ENCODE measurements around the gene RAB11B.
"Not testable (repeated sequence)": the region's sequence is repeated elsewhere in the genome, so short reads cannot be mapped to it uniquely, and the experiment has no call there.

Gene RAB11B

DNA sequence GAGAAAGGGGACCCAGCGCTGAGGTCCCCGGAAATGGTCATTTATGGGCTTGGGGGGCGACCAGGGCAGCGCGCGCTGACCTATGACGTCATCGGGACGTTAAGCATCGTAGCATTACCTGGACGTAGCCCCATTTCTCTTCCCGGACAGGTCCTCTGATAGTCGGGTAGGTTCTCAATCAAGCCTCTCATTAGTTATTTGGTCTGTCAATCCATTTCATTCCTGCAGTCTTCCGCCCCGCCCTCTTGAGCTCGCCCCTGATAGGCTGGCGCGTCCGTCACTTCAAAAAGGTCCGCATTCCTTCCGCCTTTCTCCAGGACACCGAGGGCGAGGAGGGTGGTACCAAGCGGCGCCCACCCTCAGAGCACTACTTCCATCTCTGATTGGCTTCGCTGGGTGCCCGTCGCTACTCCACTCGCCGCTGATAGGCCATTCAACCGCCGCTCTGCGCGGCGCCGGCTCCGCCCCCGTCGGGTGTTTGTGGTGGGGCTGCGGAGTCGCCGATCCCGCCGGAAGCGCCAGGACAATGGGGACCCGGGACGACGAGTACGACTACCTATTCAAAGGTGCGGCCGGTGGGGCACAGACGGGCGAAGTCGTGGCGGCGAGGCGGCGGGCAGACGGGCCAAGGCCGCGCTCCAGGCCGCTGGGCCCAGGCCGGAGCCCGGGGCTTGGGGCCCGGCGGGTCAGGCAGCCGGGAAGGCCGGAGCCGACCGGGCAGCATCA is at the start of gene RAB11B:
TSS of gene RAB11B (plus strand) at position 470 of the 726 bp plus-strand sequence. CDS start at position 527, 57 bp downstream.
- peak within 1 kb of the TSS; percentile 76 to 79 for H3K4me3 ChIP-seq (ENCODE audit: low read depth in 1 of 2, low read length in 1 of 2)
- peak within 1 kb of the TSS; percentile 99 for H3K27ac ChIP-seq
- H3K4me1 ChIP-seq (ENCODE audit: control insufficient read depth in 1 of 2, insufficient read depth in 1 of 2, low read depth in 1 of 2, low read length in 1 of 2): peaks cover 32 to 38% of the 10 kb centered on the region in 2 experiments
- H3K9me3 ChIP-seq: no peaks in the 10 kb centered on the region
- TF ChIP-seq, protein P1, sequence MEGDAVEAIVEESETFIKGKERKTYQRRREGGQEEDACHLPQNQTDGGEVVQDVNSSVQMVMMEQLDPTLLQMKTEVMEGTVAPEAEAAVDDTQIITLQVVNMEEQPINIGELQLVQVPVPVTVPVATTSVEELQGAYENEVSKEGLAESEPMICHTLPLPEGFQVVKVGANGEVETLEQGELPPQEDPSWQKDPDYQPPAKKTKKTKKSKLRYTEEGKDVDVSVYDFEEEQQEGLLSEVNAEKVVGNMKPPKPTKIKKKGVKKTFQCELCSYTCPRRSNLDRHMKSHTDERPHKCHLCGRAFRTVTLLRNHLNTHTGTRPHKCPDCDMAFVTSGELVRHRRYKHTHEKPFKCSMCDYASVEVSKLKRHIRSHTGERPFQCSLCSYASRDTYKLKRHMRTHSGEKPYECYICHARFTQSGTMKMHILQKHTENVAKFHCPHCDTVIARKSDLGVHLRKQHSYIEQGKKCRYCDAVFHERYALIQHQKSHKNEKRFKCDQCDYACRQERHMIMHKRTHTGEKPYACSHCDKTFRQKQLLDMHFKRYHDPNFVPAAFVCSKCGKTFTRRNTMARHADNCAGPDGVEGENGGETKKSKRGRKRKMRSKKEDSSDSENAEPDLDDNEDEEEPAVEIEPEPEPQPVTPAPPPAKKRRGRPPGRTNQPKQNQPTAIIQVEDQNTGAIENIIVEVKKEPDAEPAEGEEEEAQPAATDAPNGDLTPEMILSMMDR (IDR thresholded peaks at IDR 0.05): no peak
- H3K36me3 ChIP-seq: no peaks in the 10 kb centered on the region
- no peaks in the 10 kb centered on the region for H3K27me3 ChIP-seq

DNA sequence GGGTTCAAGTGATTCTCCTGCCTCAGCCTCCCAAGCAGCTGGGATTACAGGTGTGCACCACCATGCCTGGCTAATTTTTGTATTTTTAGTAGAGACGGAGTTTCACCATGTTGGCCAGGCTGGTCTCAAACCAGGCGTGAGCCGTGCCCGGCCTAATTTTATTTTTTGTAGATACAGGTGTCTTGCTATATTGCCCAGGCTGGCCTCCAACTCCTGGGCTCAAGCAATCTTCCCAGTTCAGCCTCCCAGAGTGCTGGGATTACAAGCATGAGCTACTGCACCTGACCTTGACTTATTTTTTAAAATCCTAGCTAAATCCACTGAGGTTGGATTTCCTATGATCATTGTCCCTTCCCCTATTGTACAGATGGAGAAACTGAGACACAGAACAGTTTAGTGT is 48.7 kb upstream of the RAB11B start:
- peaks cover 90% of the 10 kb centered on the region for H3K27me3 ChIP-seq
- H3K9me3 ChIP-seq; H3K4me3 ChIP-seq (ENCODE audit: low read depth in 1 of 2, low read length in 1 of 2); H3K36me3 ChIP-seq; H3K27ac ChIP-seq; H3K4me1 ChIP-seq (ENCODE audit: control insufficient read depth in 1 of 2, insufficient read depth in 1 of 2, low read depth in 1 of 2, low read length in 1 of 2): not testable (repeated sequence)

DNA sequence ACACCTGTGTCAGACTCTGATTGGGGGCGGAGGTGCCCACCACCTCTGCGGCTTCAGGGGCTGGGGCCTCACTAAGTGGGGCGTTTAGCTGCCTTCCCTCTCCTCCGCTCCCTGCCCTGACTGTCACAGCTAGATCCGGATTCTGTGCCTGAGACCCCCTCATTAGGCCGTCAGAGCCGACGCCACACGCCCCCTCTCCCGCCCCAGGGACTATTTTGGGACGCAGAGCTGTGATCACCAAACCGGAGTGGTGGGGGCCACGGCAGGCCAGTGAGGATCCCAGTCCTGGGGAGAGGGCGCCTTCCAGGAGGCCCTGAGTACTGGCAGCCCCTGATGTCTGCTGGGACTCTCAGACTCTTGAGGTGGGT is 47.9 kb upstream of the RAB11B start:
- H3K4me3 ChIP-seq (ENCODE audit: low read depth in 1 of 2, low read length in 1 of 2): no peak overlapping the region
- H3K4me1 ChIP-seq (ENCODE audit: control insufficient read depth in 1 of 2, insufficient read depth in 1 of 2, low read depth in 1 of 2, low read length in 1 of 2): no peaks in the 10 kb centered on the region
- H3K9me3 ChIP-seq: no peaks in the 10 kb centered on the region
- no peaks in the 10 kb centered on the region for H3K36me3 ChIP-seq
- H3K27ac ChIP-seq: no peak overlapping the region
- H3K27me3 ChIP-seq: peaks cover 83% of the 10 kb centered on the region
- TF ChIP-seq, protein P1 (IDR thresholded peaks at IDR 0.05): no peak

DNA sequence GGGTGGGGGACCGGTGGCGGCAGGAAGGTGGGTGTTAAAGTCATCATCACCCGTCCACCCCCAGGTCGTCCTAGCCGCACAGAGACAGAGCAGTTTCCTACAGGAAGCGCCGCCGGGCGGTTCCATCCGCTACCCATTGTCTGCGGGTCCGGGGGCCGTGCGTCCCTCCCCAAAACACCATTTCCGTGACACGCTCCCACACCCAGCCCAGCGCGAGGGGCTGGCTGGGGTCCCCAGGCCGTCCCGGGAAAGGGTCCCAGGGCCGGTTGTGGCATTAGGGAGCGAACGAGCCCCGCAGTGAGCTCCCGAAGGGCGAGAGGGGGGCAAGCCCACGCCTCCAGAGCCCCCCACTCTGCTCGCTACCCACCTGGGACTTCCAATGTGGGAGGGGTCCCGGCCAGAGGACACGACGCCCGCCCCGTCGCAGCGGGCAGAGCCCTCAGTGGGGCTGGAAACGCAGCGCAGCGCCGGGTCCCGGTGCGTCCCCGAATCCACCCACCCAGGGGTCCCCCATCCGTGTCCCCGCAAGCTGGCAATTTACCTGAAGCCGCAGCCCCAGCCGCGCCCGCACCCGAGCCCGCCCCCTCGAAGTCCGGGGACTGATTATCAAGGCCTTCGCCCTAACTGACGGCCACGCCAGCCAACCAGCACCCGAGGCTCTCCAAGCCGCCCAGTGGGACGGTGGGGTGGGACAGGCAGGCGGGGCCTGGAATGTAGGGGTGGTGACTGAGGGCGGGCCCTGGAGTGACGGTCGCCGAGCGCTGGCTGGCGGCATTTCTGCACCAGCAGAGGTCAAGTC is 47.3 kb upstream of the RAB11B start, which contains the start of gene KANK3:
TSS of gene KANK3 (minus strand) at position 579 of the 799 bp plus-strand sequence. CDS start 5,434 bp downstream, outside the sequence.
- Histone ChIP-seq H3K27ac (no peak within 1 kb of the TSS), H3K4me1 (ENCODE audit: control insufficient read depth in 1 of 2, insufficient read depth in 1 of 2, low read depth in 1 of 2, low read length in 1 of 2) (no peaks in the 10 kb centered on the region), H3K27me3 (peaks cover 78% of the 10 kb centered on the region), H3K9me3 (no peaks in the 10 kb centered on the region), H3K4me3 (ENCODE audit: low read depth in 1 of 2, low read length in 1 of 2) (no peak within 1 kb of the TSS), H3K36me3 (no peaks in the 10 kb centered on the region)
- TF ChIP-seq, protein P1 (IDR thresholded peaks at IDR 0.05): no peak

DNA sequence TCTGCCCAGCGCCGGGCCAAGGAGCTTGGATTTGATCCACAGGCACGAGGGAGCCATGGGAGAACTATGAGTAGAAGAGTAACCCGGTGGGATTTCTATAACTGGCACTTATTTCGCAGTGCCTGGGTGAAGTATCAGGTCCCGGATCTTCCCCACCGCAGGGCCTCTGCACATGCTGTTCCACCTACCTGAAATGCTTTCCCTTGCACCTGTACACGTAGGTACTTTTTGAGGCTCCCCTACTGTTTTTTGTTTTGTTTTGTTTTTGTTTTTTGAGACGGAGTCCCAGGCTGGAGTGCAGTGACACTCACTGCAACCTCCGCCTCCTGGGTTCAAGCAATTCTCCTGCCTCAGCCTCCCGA is 46.7 kb upstream of the RAB11B start:
- Histone ChIP-seq H3K27me3 (peaks cover 72% of the 10 kb centered on the region), H3K4me1 (ENCODE audit: control insufficient read depth in 1 of 2, insufficient read depth in 1 of 2, low read depth in 1 of 2, low read length in 1 of 2) (no peaks in the 10 kb centered on the region), H3K27ac (no peak overlapping the region), H3K9me3 (no peaks in the 10 kb centered on the region), H3K4me3 (ENCODE audit: low read depth in 1 of 2, low read length in 1 of 2) (no peak overlapping the region), H3K36me3 (no peaks in the 10 kb centered on the region)
- TF ChIP-seq, protein P1 (IDR thresholded peaks at IDR 0.05): no peak

DNA sequence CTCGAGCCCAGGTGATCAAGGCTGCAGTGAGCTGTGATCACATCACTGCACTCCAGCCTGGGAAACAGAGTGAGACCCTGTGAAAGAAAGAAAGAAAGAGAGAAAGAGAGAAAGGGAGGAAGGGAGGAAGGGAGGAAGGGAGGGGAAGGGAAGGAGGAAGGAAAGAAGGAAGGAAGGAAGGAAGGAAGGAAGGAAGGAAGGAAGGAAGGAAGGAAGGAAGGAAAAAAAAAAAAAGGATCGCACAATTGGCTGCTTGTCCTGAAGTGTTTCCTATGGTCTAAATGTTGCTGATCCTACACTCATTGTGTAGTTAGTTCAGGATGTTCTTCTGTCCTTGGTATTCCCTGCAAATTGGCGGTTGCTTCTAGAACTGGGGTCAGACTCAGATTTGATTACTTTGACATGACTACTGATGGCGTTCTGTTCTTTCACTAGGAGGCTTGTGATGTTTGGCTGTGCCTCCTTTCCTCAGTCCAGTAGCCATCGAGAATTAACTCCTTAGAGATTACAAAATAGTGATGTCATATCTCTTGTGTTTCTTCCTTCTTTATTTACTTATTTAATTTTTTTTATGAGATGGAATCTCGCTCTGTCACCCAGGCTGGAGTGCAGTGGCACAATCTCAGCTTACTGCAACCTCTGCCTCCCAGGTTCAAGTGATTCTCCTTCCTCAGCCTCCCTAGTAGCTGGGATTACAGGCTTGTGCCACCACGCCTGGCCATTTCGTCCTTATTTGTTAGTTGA is 40.4 kb upstream of the RAB11B start:
- peaks cover 52% of the 10 kb centered on the region for H3K27me3 ChIP-seq
- not testable (repeated sequence) for H3K4me3 ChIP-seq (ENCODE audit: low read depth in 1 of 2, low read length in 1 of 2); H3K36me3 ChIP-seq; H3K4me1 ChIP-seq (ENCODE audit: control insufficient read depth in 1 of 2, insufficient read depth in 1 of 2, low read depth in 1 of 2, low read length in 1 of 2); H3K27ac ChIP-seq; H3K9me3 ChIP-seq
